GM18907 (cell line): ENCODE measurements around the gene CDKL1.
"Not testable (repeated sequence)": the region's sequence is repeated elsewhere in the genome, so short reads cannot be mapped to it uniquely, and the experiment has no call there.

Experiments used
- ATAC-seq: cut with Tn5 transposase; IDR thresholded peaks from one replicate; pipeline ENCODE4 v1.9.1; 2021; ENCODE audit warnings: mild to moderate bottlenecking, moderate library complexity; ENCODE audit not compliant: unreplicated experiment

CDKL1 gene

GRCh38 chr14:50388256-50388931 is 8.3 kb downstream of the CDKL1 start:
- no peak for ATAC-seq

- ATAC-seq, result no peak
Observed at GRCh38 chr14:50387548-50387947, 9.1 kb downstream of the CDKL1 start.

- no peak for ATAC-seq
Observed at GRCh38 chr14:50383618-50384225, 13.0 kb downstream of the CDKL1 start.

- no peak for ATAC-seq
Observed at GRCh38 chr14:50381823-50382287, 14.8 kb downstream of the CDKL1 start.

GRCh38 chr14:50381008-50381407 is 15.7 kb downstream of the CDKL1 start:
- no peak for ATAC-seq

- ATAC-seq, result no peak
Observed at GRCh38 chr14:50380455-50380854, 16.2 kb downstream of the CDKL1 start.

- ATAC-seq, result no peak
Observed at GRCh38 chr14:50379563-50379962, 17.1 kb downstream of the CDKL1 start.

GRCh38 chr14:50377550-50378085 is 19.1 kb downstream of the CDKL1 start:
- no peak for ATAC-seq

GRCh38 chr14:50375760-50376159 is 20.9 kb downstream of the CDKL1 start:
- no peak for ATAC-seq

GRCh38 chr14:50373959-50374358 is 22.7 kb downstream of the CDKL1 start:
- ATAC-seq, result no peak

- ATAC-seq, result no peak
Observed at GRCh38 chr14:50371546-50371945, 25.1 kb downstream of the CDKL1 start.

- ATAC-seq, result no peak
Observed at GRCh38 chr14:50366589-50366988, 30.1 kb downstream of the CDKL1 start.

- no peak for ATAC-seq
Observed at GRCh38 chr14:50366115-50366514, 30.6 kb downstream of the CDKL1 start.

- ATAC-seq, result not testable (repeated sequence)
Observed at GRCh38 chr14:50365572-50365971, 31.1 kb downstream of the CDKL1 start.

GRCh38 chr14:50364792-50365191 is 31.9 kb downstream of the CDKL1 start:
- no peak for ATAC-seq

- ATAC-seq, result peak; percentile 96
Observed at GRCh38 chr14:50363714-50364111, 33.0 kb downstream of the CDKL1 start.

- peak; percentile 24 for ATAC-seq
Observed at GRCh38 chr14:50362764-50363713, 33.6 kb downstream of the CDKL1 start.

GRCh38 chr14:50361473-50362403 is 34.9 kb downstream of the CDKL1 start:
- ATAC-seq, result not testable (repeated sequence)

- ATAC-seq, result no peak
Observed at GRCh38 chr14:50360851-50361250, 35.8 kb downstream of the CDKL1 start.

GRCh38 chr14:50360093-50360492 is 36.6 kb downstream of the CDKL1 start:
- ATAC-seq, result no peak
